Endometrial microvascular endothelial cells (primary cell): Measurements from ENCODE around the gene ACAA1. TPM values are rescaled to one million over a fixed set of nuclear protein-coding genes. Genes with fewer than 3 reads are reported as not detected.

Experiments used
- in situ Hi-C: cut with HindIII; loops from 2 replicates; pipeline ENCODE4 v1.10.0; 2017; ENCODE audit warnings: low sequenced_read_pairs, low pct_unique_long_range_greater_than_20kb; ENCODE audit errors: inconsistent ontology term
- total RNA-seq: library from RNA; depleted of rRNA; stranded (reverse); fragments of >200 nt; gene quantifications from one replicate; pipeline ENCODE4 v1.2.3, GENCODE V29; 2015; ENCODE audit errors: inconsistent ontology term

ACAA1 gene
- total RNA-seq, 1 donor from 2014 or later = 53.8 TPM

DNA sequence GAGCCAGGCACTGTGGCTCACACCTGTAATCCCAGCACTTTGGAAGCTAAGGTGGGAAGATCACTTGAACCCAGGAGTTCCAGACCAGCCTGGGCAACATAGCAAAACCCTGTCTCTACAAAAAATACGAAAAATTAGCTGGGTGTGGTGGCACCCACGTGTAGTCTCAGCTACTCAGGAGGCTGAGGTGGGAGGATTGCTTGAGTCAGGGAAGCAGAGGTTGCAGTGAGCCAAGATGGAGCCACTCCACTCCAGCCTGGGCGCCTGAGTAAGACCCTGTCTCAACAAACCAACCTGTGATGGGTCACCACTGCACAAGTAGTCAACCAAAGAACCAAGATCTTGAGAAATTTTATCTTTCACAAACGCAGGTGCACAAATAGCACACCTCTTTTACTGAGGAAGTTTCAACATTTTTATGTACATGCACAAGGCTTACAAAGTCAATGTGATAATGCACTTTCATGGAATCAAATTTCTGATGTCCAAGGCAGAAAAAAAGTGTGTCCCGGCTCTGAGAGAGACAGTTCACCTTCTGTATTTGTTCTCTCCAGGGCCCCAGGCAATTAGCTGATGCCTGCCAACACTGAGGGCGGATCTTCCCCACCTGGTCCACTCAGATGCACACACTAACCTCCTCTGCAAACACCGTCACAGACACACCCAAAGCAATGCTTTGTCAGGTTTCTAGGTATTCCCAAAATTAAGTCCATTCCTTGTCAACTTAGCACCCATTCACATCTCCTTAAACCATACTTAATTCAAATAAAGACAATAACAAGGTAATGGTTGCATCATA lies 12.4 kb downstream of the ACAA1 start:
- in situ Hi-C loops = loop anchor here (25.0 kb wide), 1 partner anchor 113 kb away; no protein-coding TSS in a partner anchor

DNA sequence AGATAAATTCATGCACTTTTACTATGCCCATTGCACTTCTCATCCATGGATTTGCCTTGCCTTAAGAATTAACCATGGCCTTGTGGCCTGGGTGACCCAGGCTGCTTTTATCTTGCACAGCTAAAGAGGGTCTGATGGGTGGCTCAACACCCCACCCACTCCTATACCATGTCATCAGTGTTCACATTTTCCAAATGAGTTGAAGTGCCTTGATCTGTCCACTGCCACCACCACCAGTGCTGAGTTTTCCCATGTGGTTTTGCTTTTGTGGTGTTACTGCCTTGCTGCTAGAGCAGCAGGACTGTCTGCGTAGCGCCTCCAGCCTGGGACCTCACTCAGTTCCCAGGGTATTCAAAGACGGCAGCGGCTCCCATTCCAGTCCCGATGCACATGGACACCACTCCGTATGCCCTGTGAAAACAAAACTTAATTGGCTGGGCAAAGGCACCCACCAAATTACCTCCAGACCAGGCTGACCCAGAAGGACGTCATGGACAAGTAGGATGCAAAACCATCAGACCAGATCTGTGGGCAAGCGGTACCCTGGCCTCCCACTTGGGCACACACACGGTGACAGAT lies 14.1 kb downstream of the ACAA1 start:
- in situ Hi-C loops = no loop called here

DNA sequence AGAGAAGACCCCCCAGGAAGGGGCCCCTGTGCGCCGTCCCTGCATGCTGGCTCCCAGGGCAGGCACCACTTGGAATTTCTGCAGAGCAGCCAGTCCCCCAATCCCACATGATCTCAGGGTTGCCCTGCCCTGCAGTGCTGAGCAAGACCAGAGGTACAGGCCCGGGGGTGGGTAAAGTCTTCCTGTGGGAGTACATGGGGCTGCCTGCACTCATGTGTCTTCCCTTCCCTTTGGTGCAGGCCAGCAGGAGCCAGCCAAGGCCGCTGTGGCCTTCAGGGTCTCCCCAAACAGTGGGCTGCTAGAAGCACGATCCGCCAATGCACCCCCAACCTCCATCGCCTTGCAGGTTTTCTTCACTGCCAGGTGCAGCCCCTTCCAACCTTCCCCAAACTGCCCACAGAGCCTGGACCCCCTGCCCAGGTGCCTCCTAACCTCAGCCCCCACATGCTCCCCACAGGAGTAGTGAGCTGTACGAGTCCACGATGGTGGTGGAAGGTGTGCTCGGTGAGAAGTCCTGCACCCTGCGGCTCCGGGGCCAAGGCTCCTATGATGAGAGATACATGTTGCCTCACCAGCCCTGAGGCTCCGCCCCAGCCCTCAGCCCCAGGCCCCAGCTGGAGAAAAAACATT lies 15.0 kb downstream of the ACAA1 start:
- in situ Hi-C loops = no loop called here

DNA sequence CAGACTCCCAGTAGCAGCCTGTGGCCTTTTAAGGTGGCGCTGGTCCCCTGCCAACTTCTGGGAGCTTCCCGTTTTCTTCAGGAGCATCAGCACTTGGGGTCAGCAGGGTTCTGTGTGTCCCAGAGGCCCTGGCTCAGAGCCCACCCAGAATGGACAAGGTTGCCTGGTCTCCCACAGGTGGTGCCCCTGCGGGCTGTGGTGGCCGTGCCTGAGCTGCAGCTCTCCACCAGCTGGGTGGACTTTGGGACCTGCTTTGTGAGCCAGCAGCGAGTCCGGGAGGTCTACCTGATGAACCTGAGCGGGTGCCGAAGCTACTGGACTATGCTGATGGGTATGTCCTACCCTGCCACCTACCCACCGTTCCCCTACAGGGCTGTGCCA lies 15.5 kb downstream of the ACAA1 start:
- in situ Hi-C loops = no loop called here

DNA sequence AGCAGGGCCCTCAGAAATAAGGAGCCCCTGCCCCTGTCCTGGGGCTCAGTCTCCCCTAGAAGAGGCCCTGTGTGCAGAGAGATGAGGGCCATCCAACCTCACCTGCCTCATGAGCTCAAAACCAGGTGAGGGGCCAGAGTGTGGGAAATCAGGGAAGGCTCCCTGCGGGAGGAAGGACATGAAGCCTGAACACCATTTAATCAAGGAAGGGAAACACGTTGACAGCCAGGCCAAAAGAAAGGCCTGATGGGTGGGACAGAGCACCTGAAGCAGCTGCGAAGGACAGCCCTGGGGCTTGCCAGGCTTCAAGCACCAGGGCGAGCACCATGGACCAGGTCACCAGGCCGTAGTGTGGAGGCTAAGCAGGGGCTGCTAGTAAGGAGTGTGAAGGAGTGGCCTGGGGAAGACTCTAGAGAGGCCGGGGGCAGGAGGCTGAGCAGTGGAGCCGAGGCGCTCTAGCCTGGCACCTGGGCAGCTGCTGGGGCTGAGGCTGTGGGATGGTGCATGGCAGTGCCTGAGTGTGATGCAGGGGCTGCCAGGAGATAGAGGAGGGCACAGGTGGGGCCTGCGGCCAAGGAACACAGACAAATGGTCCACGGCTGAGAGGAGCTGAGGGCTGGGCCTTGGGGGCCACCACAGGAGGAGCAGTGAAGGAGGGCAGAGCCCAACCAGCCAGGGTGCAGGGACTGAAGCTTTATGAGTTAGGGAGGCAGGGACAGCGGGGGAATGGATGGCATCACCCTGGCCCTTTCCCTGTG lies 16.1 kb downstream of the ACAA1 start:
- in situ Hi-C loops = no loop called here

DNA sequence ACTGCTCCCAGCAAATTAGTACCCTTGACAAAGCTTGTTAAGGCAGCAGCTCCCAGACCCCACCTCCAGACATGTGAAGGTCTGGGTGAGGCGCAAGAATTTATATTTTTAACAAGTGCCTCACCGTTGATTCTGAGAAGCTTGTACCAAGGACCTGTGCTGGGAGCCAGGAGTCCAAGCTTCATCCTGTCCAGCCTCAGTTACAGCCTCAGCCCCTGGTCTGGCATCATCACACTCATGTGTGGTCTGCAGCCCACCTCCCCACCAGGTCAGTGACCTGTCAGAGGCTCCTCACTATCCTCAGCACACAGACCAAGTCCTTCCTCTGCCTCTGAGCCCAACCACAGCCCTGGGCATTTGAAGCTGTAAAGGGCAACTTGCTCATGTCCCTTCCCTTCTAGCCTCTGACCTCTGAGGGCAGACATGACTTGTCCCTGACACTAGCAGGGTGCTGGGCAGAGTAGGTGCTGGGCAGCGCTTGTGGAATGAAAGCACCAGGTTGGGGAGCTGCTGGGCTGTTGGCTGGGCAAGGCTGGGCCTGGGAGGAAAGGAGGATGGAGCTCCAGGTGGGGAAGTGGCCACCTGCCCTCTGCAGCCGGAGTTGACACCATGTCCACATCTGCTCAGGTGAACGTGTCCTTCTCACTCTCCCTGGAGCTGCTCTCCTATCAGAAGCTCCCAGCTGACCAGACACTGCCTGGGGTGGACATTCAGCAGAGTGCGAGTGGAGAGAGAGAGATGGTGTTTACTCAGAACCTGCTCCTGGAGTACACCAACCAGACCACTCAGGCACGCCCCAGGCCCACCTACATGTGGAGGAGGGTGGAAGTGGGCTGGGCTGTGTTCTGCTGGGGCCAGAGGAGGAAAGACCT lies 16.9 kb downstream of the ACAA1 start:
- in situ Hi-C loops = no loop called here

DNA sequence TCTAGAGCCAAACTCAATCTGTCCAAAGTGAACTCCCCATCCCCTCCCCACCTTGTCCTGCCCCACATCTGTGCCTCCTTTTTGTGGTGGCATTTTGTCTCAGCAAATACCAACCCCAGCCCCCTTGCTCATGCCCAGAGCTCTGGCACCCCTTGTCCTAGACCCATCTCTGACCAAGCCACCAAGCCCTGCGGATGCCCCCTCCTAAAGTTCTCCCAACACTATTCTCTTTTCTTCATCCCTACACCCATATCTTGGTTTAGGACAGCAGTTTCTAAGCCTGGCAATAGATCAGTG lies 17.7 kb downstream of the ACAA1 start:
- in situ Hi-C loops = no loop called here

DNA sequence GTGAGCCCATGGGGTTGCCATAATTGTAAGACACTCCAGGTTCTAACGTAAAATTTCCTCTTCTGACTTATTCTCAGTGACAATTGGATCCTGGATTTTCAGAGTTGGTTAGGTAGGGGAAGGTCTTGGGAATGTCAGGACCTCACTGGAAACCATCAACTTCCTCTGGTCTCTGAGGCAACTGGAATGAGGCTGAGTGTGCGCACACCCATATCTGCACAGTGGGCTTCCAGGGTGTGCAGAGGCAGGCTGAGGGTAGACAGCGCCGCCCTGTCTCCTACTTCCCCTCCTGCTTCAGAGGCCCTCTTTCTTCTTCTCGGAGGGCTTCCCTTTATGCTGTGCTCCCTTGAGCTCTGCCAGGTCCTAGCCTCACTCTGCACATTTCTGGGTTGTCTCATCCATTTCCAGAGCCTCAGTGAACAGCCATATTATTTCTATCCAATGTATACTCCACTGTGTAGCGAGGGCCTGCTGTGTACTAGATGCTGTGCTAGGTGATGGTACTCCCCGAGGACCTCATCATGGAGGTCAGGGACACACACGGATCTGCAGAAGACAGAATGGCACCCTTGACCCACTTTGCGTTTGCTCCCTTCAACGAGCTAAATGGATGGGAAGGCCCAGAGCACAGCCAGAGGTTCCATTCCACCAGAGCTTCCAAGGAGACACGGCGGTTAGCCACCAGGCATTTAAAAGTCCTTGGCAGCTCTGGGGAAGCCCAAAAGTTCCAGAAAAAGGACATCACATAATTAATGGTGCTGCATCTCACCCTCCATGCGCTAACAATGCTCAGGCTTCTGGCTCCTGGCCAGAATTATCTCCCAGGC lies 18.3 kb downstream of the ACAA1 start:
- in situ Hi-C loops = no loop called here

DNA sequence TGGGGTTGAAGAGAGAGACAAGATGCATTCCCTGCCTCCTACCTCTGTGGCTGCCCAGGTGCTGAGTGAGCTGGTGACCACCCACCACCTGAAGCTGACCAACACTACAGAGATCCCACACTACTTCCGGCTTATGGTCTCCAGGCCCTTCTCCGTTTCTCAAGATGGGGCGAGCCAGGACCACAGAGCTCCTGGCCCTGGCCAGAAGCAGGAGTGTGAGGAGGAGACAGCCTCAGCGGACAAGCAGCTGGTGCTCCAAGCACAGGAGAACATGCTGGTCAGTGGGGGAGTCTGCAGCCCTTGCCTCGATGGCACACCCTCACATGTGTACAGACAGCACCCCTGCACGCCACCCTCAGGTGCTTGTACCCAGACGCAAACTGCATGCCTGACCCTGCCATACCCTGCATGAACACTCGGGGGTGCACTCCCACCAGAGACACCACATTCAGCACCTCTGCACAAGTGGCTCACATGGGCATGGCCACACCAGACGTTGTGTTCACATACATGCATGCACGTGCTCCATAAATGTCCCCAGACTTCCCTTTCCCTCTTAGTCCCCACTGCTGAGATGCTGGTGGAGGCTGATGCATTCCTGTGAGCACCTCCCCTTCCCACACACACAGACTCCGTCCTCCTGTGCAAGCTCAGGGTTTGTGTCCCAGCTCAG lies 19.0 kb downstream of the ACAA1 start:
- in situ Hi-C loops = no loop called here

DNA sequence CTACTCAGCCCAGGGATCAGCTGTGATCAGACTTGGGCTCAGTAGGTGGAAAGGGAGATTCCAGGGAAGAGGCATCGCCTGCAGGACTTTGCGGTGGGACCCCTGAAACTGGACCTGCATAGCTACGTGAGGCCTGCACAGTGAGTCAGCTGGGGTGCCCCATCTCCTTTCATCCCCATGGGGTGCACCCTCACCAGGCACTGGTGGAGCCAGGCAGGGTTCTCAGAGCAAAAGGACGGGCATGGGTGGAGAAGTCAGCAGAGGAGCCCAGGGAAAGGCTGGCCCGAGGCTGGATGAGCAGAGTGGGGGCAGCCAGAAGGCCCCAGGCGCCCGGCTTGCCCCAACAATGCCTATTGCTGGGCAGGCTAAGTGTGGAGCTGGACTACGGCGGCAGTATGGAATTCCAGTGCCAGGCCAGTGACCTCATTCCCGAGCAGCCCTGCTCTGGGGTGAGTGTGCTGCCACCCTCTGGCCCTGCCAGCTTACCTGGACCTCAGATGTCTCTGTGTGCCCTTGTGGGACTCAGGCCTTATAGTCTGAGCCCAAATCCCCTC lies 19.7 kb downstream of the ACAA1 start:
- in situ Hi-C loops = no loop called here

DNA sequence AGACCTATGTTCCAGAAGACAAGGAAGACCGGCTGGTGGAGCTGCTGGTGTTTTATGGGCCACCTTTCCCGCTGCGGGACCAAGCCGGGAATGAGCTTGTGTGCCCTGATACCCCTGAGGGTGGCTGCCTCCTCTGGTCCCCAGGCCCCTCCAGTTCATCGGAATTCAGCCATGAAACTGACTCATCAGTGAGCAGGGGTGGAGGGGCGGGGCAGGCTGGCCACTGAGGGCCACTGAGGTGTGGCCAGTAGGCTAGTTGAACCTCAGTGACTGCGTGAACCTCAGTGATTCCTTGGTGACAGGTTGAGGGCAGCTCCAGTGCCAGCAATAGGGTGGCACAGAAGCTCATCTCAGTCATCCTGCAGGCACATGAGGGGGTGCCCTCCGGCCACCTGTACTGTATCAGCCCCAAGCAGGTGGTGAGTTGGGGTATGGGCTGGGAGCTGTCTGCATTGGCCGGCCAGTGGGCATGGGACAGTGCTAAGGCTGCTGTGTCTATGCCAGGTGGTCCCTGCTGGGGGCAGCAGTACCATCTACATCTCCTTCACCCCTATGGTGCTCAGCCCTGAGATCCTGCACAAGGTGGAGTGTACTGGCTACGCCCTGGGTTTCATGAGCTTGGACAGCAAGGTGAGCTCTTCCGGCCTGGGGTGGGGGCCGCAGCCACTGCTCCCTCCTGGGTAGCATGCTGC lies 20.3 kb downstream of the ACAA1 start:
- in situ Hi-C loops = no loop called here

DNA sequence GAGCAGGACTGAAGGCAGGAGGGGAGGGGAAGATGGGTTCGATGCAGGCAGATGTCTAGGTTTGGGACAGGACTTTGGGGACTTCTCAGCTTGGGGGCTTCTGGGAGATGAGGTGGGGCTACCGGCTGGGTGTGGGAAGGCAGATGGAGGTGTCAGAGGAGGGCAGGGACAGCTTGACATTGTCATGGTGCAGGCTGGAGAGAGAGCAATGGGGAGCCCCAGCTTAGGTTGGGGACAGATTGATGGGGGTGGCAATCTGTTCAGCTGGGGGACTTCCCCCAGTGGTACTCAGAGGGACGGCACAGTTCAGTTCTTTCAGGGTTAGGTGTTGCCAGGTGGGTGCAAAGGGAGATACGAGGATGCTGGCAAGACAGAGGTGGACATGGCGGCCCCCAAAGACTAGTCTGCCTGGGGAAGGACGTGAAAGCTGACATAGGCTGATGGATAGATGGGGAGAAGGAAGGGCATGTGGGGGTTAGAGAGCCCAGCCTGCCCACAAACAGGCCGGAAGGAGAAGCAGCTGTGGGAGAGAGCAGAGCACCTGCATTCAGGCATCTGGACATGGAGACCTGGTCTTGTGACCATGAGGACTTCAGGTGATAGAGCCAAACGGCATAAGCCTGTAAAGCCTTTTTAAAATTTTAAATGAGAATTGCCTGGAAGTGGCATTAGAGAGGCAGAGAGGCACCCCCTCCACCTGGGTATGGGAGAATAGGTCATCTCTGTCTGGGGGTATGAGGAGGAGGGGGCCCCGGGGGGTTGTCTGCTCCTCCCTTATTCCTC lies 21.1 kb downstream of the ACAA1 start:
- in situ Hi-C loops = no loop called here

DNA sequence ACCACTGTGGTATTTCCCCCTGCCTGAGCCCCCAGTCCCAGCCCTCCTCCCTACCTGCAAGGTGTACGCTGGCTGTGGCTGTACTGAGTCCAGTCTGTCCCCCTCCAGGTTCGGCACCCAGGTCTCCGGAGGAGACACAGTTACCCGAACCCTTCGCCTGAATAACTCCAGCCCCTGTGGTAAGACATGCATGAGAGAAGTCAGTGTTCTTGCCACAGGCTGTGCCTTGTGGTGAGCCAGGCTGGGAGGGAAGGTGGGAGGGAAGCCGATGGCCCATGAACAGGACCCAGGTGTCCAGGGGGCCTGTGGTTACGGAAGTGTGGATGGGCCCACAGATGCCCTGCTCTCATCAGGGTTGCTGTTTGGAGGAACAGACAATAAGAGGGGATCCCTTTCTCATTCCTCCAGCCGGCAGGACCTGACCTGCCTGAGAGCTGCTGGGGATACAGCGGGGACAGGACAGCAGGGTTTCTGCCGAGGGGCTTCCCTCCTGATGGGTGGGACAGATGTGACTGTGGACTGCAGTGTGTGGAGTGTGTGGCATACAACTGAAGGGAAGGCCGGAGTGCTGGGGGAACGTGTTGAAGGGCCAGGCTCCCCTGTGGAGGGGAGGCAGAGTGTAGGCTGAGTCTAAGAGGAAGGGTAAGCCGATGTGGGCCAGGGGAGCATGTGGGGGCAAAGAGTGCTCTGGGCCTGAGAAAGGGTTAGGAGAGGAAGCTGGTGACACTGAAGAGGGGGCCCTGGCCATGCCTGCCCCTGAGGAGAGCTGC lies 21.9 kb downstream of the ACAA1 start:
- in situ Hi-C loops = no loop called here

DNA sequence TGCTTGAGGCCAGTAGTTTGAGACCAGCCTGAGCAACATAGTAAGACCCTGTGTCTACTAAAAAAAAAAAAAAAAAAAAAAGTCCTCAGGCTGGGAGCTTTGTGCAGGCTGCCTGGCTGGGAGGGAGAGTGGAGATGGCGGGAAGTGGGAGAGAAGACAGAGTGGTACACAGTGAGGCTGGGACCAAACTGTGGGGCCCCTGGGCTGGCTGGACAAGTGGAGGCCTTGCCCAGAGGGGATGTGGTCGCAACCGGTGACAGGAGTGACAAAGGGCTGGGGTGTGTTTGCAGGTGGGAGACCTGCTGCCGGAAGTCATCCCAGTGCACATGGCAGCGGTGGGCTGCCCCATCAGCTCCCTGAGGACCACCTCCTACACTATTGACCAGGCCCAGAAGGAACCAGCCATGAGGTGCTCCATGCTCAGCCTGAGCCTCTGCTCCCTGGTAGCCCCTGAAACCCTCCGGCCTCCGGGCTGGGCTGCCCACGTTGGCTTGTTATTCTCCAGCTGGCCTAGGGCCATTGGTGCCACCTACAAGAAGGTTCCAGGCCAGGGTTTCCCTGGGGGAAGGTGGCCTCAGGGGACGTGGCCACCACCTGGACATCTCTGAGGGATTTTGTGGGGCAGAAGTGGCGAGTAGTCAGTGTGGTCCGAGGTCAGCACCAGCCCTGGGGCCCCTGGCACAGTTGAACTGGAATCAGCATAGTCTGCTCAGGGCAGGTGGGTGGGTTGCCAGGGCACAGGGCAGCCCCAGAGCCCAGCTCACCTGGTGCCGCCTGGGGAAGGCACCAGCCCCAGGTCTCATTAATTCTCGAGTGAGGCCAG lies 22.7 kb downstream of the ACAA1 start:
- in situ Hi-C loops = no loop called here

DNA sequence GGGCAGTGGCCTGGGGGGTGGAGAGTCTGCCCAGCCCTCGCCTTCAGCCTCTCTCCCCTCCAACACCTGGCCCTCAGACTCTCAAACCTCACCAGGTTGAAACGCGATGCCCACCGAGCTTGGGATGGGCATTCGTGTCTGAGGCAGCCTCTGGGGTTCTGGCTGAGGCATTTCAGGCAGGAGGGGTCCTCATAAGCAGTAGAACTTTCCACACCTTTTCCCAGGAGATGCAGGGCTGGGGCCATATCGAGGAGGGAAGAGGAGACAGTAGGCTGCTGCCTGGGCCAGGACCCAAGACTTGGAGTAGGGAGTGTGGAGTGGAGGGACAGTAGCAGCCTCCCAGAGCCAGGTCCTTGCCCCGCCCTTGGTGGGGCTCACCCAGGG lies 24.6 kb downstream of the ACAA1 start:
- in situ Hi-C loops = no loop called here
